ENCODE measurements around the gene ECHS1.
"Not testable (repeated sequence)": the region's sequence is repeated elsewhere in the genome, so short reads cannot be mapped to it uniquely, and the experiment has no call there.

Gene ECHS1

DNA sequence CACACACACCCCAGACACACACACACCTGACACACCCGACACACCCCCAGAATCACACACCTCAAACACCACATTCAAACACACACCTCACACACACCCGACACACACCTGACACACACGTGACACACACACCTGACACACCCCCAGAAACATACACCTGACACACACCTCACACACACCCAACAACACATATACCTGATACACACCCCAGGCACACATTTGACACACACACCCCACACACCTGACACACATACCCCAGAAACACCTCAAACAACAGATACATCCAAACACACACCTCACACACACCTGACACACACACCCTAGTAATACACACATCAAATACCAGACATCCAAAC is 35.8 kb downstream of the ECHS1 start:
- FAIRE-seq: no peak

DNA sequence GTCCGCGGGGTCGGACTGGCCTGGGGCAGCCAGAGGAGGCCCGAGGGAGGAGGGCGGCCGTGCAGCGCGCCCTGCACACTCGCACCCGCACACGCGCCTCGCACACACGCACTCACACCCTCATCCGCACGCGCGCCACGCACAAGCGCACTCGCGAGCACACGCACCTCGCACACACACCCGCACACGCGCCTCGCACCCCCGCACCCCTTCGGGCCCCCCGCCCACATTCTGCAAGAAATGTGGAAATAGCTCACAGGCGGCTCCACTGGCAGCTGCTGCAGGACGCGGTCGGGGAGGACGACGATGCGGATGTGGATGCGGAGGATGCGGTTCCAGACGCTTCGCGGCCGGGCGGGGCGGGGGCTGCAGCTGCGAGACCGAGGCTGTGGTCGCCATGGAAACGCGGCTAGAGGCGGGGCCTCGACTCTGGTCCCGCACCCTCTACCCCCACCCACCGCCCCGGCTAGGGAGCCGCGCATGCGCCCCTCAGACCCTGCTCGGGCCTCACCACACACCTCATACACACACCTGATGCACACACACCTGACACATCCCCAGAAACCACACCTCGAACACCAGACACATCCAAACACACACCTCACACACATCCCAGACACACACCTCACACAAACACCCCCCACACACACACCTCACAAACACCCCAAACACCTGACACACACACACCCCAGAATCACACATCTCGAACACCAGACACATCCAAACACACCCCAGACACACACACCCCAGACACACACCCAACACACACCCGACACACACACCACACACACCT is 36.4 kb downstream of the ECHS1 start, which contains the start of gene CALY:
Gene CALY (minus strand): TSS at position 320 of the 793 bp plus-strand sequence. CDS start 7,907 bp downstream, outside the sequence.
- FAIRE-seq: no peak

DNA sequence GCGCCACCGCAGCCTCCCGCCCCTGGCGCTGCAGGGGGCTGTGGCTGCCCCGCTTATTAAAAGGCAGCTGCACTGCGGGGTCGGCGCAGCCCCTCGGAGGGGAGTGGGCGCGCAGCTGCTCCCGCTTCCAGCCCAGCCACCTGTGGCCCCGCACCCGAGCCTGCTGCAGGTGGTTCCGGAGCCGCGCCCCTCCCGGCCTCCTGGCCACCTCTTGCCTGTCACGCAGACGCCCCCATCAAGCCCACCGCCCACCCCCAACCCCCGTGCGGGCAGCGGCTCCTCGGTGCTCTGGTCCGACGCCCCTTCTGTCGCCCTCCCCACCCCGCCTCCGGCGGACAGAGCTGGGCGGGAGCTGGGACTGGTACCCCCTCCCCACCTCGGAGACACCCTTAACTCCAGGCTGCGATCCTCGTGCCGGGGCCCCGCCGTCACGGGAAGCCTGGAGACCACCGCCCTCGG is 37.0 kb downstream of the ECHS1 start:
- FAIRE-seq: no peak

DNA sequence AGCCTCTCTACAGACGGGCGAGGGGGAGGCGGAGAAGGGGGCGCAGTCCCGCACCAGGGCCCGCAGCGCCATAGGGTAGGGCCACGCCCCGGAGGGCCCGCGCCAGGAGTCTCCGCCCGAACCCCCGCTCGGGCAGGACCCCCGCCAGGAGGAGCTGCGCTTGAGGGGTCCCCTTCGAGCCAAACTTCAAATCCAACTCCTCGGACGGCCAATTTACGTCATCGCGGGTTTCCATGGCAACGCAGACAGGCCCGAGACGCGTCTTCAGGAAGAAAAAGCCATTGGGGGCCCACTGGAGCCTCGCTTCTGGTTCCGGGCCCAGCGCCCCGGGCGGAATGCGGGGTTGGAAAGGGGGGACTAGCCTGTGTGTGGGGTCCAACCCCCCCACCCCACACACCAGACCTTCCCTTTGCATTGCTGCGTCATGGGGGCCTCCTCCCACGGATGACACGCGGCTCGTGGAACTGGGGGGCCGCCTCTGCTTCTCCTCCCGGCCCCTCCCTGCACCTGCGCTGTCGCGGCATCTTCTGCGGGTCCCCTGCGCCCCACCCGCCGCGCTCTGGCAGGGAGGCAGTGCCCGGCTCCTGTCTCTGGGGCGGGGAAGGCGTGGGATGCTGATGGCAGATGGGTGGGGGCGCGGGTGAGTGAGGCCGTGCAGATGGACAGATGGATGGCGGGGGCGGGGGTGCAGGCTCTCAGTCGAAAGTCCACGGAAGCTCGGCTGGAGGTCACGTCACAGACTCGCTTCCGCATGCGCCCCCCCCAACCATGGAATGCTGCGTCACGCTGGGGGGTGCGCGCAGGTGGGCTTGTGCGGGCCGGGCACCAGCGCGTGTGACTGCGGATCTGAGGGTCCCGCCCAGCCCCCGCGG is 37.7 kb downstream of the ECHS1 start:
- FAIRE-seq: no peak

DNA sequence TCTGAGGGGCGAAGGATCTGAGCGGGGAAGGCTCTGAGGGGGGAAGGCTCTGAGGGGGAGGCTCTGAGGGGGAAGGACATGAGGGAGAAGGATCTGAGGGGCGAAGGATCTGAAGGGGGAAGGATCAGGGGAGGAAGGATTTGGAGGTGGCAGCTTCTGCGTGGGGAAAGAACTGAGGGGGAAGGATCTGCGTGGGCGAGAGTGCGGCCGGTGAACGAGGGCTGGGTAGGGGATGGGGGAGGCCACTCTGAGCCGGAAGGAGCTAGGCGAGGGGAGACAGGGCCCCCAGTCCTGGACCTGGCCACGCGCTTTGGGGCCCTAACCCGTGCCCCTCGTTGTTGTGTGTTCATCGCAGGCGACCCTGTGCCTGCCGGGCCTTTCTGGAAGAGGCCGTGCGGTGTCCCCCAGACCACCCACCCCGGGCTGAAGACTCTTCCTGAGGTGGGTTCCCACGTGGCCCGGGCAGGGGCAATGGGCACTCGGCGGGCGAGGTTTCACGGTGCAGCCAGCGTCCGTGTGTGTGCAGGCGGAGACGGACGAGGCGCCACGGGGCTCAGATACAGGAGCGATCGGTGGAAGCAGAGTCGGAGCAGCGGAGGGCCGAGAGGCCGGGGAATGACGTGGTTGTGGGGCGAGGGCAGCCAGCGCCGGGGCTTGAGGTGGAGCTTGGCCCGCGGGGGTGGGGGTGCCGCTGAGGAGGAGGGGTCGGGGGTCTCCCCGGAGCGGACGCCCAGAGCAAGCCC is 38.5 kb downstream of the ECHS1 start:
- FAIRE-seq: no peak

DNA sequence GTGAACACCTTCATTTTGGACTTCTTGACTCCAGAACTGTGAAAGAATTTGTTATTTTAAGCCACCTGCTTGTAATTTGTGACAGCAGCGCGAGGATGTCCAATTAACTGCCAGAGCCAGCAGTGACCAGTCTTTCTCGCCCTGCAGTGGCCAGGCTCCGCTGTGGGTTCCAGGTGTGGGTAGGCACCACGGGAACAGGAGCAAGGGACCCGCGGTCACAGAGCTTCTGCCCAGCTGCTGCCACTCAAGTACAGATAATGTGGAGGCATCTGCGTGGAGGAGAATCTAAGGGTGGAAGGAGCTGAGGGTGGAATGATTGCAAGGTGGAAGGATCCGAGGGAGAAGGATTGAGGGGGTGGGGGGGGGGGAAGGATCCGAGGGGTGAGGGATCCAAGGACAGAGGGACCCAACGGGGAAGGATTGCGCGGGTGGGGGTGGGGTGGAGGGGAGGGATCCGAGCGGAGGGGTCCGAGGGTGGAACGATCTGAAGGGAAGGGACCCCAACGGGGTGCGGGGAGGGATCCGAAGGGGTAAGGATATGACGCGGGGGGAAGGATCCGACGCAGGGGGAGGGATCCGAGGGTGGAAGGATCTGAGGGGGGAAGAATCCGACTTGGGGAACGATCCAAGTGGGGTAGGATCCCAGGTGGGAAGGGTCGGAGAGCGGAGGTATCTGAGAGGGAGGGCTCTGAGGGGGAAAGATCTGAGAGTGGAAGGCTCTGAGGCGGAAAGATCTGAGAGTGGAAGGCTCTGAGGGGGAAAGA is 40.0 kb downstream of the ECHS1 start:
- no peak for FAIRE-seq

DNA sequence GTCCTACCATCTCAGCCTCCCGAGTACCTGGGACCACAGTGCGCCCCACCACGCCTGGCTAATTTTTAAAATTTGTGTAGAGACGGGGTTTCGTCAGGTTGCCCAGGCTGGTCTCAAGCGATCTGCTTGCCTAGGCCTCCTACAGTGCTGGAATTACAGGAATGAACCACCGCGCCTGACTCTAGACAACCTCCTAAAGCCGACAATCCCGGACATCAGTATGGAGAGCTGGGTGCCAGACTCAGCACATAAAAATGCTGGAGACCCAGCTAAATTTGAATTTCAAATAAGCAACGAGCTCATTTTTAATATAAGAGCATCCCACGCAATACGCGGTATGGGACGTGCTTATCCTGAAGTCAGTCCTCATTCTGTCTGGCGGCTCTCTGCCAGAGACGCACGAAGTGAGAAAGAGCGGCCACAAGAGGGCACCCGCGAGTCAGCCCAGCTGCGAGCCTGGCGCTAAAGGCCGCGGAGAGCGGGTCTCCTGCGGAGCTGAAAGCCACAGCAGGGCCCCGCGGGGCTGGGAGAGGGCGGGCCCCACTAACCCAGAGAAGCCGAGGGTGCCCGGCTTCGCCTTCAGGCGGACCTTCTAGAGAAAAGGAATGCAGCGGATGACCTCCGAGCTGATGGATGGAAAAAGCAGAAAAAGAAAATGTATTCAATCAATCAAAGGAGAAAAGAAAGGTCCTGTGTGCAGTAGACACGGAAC is 43.5 kb downstream of the ECHS1 start:
- FAIRE-seq: peak; percentile 26

DNA sequence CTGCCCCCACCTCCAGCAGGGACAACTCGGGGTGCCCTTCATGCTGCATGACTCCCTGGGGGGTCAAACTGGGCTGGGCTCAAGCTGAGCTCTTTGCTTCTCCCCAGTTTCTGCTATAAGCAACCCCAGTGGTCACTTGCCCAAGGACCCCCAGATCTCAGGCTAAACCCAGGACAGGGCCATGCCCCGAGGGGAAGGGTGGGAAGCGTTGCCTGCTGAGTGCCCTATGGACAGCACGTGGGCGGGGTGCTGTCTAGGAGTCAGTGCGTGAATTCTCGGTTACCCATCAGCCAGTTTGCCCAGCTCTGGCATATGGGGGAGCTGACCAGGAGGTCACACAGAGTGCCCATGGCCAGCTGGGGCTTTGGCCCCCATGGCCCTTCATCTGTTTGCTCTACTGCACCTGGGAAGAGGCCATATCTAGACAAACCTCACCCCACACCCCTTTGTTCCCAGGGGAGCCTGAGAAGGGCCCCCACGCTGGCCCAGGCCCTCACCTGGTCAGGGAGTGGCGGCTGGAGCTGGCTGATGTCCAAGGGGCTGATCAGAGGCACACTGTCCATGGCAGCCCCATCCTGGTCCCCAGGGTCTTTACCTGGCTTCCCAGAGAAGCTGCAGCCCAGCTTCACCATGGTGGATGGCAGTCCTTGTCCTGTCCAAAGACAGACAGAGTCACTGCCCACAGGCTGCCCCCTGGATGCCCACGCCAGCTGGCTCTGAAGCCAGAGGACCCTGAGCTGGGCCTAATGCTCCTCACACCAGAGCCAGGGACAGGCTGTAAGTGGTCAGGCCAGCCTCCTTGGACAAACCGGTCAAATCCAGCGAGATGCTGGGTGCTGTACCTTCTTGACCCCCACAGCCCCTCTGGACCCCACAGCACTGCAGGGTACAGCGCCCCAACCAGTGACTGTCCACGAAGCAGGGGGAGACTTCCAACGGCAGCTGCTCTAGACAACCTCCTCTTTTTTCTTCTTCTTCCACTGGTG is 44.5 kb downstream of the ECHS1 start:
- no peak for FAIRE-seq

DNA sequence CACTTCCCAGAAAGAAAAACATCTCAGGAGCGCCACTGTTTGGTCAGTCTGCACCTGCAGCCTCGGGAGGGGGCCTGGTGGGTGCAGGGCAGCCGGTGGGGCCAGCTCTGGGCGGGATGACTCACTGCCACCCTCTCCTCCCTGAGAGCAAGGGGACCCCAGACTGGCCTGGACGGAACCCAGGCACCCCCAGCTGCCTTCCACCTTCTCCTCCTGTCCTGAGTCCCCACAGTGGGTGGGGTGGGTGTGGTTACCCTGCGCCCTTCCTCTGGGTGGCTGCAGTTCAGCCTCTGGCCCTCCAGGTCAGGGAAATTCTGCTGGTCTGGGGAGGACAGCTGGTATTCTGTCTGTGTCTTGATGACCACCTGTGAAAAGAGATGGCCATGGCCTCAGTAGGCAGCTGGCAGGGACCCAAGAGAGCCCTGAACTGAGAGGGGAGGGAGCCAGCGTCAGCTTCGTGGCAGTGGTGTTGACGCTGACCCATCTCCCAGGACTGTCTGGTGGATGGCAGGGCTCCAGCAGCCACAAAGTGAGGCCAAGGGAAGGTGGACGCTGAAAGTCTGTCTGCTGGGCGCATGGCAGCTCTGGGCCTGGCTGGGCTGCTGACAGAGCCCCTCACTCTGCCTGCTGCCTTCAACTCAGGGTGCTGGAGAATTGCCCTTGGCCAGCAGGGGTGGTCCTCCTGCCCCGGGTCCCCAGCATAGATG is 45.4 kb downstream of the ECHS1 start:
- FAIRE-seq: no peak

DNA sequence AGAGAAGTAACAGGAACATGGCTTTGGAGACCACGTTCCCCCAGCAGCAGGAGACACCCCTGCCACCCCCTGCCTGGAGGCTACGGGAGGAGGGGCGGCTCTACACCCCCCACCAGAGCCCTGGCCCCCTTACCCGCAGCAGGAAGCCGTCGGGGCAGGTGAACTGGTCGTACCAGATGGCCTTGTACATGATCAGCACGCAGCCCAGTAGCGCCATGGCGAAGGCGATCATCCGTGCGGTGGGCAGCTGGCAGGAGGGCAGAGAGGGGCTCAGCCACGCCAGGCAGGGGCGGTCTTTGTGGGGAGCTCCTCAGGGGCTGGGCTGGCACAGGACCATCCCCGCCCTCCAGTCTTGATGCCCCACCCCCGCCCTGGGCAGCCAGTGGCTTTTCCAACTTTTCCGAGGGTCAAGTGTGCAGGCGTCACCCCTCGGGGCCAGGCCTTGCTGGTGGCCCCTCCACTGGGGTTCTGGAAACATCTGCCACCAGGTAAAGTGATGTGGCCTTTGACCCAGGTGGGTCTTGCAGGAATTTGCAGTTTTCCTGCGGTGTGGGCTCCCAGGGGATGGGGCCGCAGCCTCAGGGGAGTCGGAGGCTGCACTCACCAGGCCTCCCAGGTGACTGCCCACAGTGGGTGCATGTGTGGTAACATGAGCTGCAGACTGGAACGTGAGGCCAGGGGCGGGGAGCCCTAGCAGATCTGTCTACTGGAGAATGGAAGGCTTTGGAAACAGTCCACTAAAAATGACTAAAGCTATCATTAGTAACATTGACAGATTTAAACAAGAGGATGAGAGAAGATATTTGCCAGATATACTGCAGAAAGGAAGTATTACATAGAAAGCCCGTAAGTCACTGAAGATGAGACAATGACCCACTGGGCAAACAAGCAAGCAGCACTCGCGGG is 46.2 kb downstream of the ECHS1 start:
- FAIRE-seq: no peak

DNA sequence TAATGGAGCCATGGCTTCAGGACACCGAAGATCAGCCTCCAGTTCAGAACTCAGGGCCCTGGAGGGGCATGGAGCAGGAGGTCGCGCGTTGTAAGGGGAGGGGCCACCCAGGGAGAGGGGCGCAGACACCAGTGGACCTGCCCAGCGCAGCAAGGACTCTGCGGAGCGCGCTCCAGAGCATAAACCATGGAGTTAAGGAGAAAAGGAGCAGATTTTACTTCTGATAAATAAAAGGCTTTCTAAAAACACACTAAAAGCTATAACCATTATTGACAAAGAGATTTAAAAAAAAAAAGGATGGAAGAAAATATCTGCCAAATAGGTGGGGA is 47.0 kb downstream of the ECHS1 start:
- no peak for FAIRE-seq

DNA sequence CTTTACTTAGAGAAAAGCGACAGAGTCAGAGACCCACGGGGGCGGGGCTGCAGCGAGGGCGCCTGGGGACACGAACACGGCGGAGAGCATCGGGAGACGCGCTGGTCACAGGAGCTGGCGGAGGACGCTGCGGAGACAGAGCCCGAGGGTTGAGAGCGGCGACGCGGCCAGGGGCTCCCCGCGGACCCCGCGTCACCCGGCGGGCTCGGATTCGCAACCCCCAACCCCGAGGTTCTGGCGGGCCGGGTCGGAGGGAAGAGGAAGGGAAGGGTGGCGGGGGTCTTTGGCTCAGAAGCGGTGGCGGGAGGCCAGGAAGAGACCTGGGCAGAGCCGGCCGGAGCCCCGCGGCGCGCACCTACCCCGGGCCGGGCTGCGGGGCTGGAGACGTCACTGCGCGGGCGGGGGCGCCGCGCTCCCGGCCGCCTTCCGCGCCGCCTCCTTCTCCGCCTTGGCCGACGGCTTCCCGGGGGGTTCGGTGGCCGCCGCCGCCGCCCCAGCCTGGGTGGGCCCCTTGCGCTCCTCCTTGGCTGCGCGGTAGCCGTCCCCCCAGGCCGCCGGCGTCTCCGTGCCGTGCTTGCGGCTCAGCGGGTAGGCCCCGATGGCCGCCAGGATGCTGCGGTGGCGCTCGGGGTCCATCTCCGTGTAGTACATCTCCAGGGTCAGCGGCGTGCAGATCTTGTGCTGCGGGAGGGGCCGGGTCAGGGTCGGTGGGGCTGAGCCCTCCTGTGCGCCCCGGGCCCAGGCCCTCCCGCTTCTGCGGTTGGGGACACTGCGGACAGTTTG is 47.5 kb downstream of the ECHS1 start:
- no peak for FAIRE-seq

DNA sequence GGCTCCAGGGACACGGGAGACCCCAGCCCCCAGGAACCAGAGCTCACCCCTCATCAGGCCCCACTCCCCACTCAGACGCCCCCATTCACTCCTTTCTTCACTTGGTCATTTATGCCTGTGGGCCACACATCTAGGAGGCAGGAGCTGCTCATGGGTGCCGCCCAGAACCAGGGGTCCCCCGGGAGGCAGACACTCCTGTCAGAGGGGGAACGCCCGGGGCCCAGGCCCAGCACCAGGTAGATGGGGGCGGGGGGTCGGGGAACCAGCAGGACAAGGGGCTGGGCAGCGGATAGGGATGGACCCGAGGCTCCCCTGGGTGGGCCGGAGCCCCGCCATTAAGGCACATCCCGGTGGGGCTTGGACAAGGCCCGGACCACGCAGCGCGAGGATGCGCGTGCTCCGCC is 48.3 kb downstream of the ECHS1 start:
- no peak for FAIRE-seq

DNA sequence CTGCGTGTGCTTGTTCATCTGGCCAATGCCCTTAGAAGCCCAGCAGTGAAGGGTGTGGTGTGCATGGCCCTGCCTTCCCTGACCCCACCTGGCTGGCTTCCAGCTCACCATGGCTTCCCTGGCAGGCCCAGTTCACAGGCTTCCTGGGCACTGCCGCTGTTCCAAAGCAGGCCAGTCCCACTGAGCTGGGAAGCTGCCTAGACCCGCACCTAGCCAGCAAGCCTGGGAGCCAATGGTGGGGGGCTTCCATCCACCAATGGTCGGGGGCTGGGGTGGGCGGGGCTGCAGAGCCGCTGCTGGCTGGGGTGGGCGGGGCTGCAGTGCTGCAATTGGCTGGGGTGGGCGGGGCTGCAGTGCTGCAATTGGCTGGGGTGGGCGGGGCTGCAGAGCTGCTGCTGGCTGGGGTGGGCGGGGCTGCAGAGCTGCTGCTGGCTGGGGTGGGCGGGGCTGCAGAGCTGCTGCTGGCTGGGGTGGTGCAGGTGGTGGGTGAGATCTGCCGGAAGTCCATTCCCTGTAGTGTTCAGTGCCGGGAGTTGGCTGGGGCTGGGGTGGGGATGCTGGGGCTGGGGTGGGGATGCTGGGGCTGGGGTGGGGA is 48.9 kb downstream of the ECHS1 start:
- FAIRE-seq: no peak

DNA sequence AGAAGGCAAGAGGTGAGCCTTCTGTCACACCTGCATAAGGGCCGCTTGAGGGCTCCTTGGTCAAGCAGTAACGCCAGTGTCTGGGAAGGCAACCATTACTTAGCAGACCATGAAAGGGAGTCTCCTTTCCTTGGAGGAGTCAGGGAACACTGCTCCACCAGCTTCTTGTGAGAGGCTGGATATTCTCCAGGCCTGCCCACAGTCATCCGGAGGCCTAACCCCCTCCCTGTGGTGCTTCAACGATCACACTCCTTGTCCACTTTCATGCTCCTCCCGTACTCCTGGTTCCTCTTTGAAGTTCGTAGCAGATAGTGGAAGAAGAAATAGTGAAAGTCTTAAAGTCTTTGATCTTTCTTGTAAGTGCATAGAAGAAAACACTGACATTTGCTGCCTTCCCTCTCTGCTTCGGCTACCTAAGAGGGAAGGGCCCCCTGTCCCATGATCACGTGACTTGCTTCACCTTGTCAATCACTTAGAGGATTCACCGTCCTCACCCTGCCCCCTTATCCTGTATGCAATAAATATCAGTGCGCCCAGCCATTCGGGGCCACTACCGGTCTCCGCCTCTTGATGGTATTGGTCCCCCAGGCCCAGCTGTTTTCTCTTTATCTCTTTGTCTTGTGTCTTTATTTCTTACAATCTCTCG is 51.0 kb downstream of the ECHS1 start:
- FAIRE-seq: not testable (repeated sequence)

DNA sequence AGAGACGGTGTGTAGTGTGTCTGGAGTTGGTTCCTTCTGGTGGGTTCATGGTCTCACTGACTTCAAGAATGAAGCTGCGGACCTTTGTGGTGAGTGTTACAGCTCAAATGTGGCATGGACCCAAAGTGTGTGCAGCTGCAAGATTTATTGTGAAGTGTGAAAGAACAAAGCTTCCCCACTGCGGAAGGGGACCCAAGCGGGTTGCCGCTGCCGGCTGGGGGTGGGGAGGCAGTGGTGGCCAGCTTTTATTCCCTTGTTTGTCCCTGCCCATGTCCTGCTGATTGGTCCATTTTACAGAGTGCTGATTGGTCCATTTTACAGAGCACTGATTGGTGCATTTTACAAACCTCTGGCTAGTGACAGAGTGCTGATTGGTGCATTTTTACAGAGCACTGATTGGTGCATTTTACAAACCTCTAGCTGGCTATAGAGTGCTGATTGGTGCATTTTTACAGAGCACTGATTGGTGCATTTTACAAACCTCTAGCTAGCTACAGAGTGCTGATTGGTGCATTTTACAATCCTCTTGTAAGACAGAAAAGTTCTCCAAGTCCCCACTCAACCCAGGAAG is 52.2 kb downstream of the ECHS1 start:
- FAIRE-seq: not testable (repeated sequence)

Data from TTC549 (cell line).